ENCODE data around the gene ATRIP. TPM values are rescaled to one million over a fixed set of nuclear protein-coding genes. Genes with fewer than 3 reads are reported as not detected.

The ATRIP gene
- total and polyA plus RNA-seq, 10 of the 15 experiments (the other 5 are each of a cell fraction or from before 2014, with no cell fraction given), result 1.4 to 16.0 (median 10.1) TPM

GRCh38 chr3:48427630-48427962 lies 18.9 kb upstream of the ATRIP start:
- H3K79me2 ChIP-seq (ENCODE audit: control insufficient read depth, insufficient read depth, low read length), result no peaks in the 10 kb centered on the region
- TF ChIP-seq GATAD2B (conservative IDR thresholded peaks at IDR 0.05; ENCODE audit: low read depth) (no peak), FOXK2 (IDR thresholded peaks at IDR 0.05) (no peak), MLLT1 (IDR thresholded peaks at IDR 0.05) (peak; percentile 49; the same call in 1 of the 2 replicates), EGR1 (IDR thresholded peaks at IDR 0.05; ENCODE audit: borderline replicate concordance in 1 of 2, low read depth in 2 of 2, low read length in 2 of 2) (no peak)
- FAIRE-seq (no peak), DNase-seq (ENCODE audit: low read depth, low spot score) (no peak), ATAC-seq (no peak)
- BruUV-seq (replicated peaks), result no TSS peak
- POLR2A ChIA-PET, result interaction anchor here (0.6 to 2.2 kb wide), 2 partner anchors 12 to 114 kb away, joined by 3 to 7 read pairs; partner anchors contain the start of genes CCDC51 and TMA7
- intact Hi-C loops (cut with micrococcal nuclease; ENCODE audit: unreplicated experiment), result no loop called here
- H4K20me1 ChIP-seq (ENCODE audit: control insufficient read depth, insufficient read depth), result no peaks in the 10 kb centered on the region
- WGBS (ENCODE audit: insufficient coverage, insufficient replicate concordance, low lambda C conversion rate, missing lambda C conversion rate), result 93% methylated on average over 9 of the region's 9 CpGs
- no peaks in the 10 kb centered on the region for H3K9me3 ChIP-seq (replicated peaks; ENCODE audit: control insufficient read depth, insufficient read depth, low read length)
- no peak overlapping the region for H3K4me3 ChIP-seq
- CTCF ChIA-PET, result interaction anchor here (0.6 to 2.9 kb wide), 3 partner anchors 9 to 293 kb away, joined by 3 to 25 read pairs (median 7); no protein-coding TSS in a partner anchor
- peaks cover 0 to 9% of the 10 kb centered on the region in 2 experiments; a peak in 1 of 4 replicates for H3K36me3 ChIP-seq (ENCODE audit: control insufficient read depth in 2 of 2, insufficient read depth in 2 of 2, low read length in 1 of 2)
- RAD21 ChIA-PET (ENCODE audit: unreplicated experiment), result interaction anchor here (1.4 to 3.9 kb wide), 2 partner anchors 8 to 191 kb away, joined by 4 to 16 read pairs; no protein-coding TSS in a partner anchor
- in situ Hi-C loops (cut with MboI), result no loop called here
- no peak overlapping the region for H3K27ac ChIP-seq (ENCODE audit: control insufficient read depth, insufficient read depth)
- peaks cover 21% of the 10 kb centered on the region for H3K4me1 ChIP-seq (ENCODE audit: control insufficient read depth, insufficient read depth, low read length)
- H3K27me3 ChIP-seq (replicated peaks in 1 of 2; ENCODE audit: control insufficient read depth in 2 of 2, insufficient read depth in 2 of 2, low read length in 1 of 2), result no peaks in the 10 kb centered on the region
- SMC1A ChIA-PET (ENCODE audit: uncharacterized antibody, unreplicated experiment), result interaction anchor here (1.1 to 1.2 kb wide), 2 partner anchors 9 to 26 kb away, joined by 3 to 7 read pairs; no protein-coding TSS in a partner anchor
- no peak overlapping the region for H2AFZ ChIP-seq (ENCODE audit: control insufficient read depth, low read depth, low read length)
- 0 out of 2 replicates have a peak overlapping the region, but pooled peaks have one; percentile 44 for H3K4me2 ChIP-seq (ENCODE audit: control insufficient read depth, insufficient read depth)
- H3K9ac ChIP-seq (ENCODE audit: control insufficient read depth, insufficient read depth, low read length), result no peak overlapping the region

All from GM12878 (cell line).